DND-41 (cell line): Measurements from ENCODE around the gene GNMT.

ENCODE experiments used
- CTCF ChIP-seq: IDR thresholded peaks from 2 replicates; pipeline ENCODE4 v1.5.1; 2012; ENCODE audit warnings: borderline replicate concordance, low read length, moderate library complexity, mild to moderate bottlenecking; ENCODE audit not compliant: poor library complexity, severe bottlenecking; ENCODE audit errors: extremely low read depth
- EZH2 ChIP-seq: IDR thresholded peaks from 3 replicates; pipeline ENCODE4 v1.6.1; 2012; ENCODE audit warnings: borderline replicate concordance, low read depth, mild to moderate bottlenecking, moderate library complexity, low read length, inconsistent platforms; ENCODE audit not compliant: severe bottlenecking

- TF ChIP-seq CTCF (no peak), EZH2 (no peak)
Observed at GRCh38 chr6:42959917-42960242, 674 bp upstream of the GNMT start.
